Panc1 (cell line): Measurements from ENCODE around the gene BICRAL. TPM values are rescaled to one million over a fixed set of nuclear protein-coding genes. Genes with fewer than 3 reads are reported as not detected.

Experiments used
- ATAC-seq: fragments of 200-7000 bp; cut with Tn5 transposase; 2 replicates; pipeline ENCODE4 v1.9.1; 2020; ENCODE audit warnings: mild to moderate bottlenecking, moderate library complexity
- BruUV-seq: library from RNA; stranded (reverse); fragments of 400-500 nt; replicated peaks from 2 replicates; lab custom pipeline; 2021; lab: Mats Ljungman, UMichigan
- CTCF ChIA-PET: fragments of 300-600 bp; sonication (Branson Sonifier 250); formaldehyde crosslinking; loops from one replicate; lab custom pipeline; 2022; ENCODE audit warnings: antibody characterized with exemption; lab: Charles Lee
- POLR2A ChIA-PET: fragments of 300-600 bp; sonication (Branson Sonifier 250); formaldehyde crosslinking; loops from one replicate; lab custom pipeline; 2022; ENCODE audit warnings: antibody characterized with exemption; lab: Charles Lee
- DNase-seq: peaks from one replicate; pipeline ENCODE4 v3.0.0-alpha.2; 2010; ENCODE audit warnings: low read depth, low spot score
- H3K27ac ChIP-seq: 2 replicates; pipeline ENCODE4 v1.5.1; 2011; ENCODE audit warnings: mild to moderate bottlenecking, low read length, inconsistent platforms
- H3K27me3 ChIP-seq: fragments of 200-500 bp; sonication (Bioruptor generic); 2 replicates; pipeline ENCODE4 v1.6.0; 2014; ENCODE audit warnings: low read length, inconsistent platforms; ENCODE audit not compliant: control insufficient read depth, insufficient read depth
- H3K36me3 ChIP-seq: fragments of 200-500 bp; sonication (Bioruptor generic); 2 replicates; pipeline ENCODE4 v1.5.1; 2014; ENCODE audit warnings: inconsistent platforms, mild to moderate bottlenecking, low read length, moderate library complexity; ENCODE audit not compliant: control insufficient read depth, insufficient read depth
- H3K4me1 ChIP-seq: 2 replicates; pipeline ENCODE4 v1.5.1; 2011; ENCODE audit warnings: inconsistent platforms, mild to moderate bottlenecking, low read length, moderate library complexity; ENCODE audit not compliant: control insufficient read depth, insufficient read depth
- H3K4me3 ChIP-seq, 2 experiments: 2 replicates each; pipeline ENCODE4 v1.5.1; 2011 to 2012; ENCODE audit warnings: low read depth in 2 of 2, low read length in 2 of 2, mild to moderate bottlenecking in 2 of 2, inconsistent platforms in 1 of 2, moderate library complexity in 1 of 2
- H3K9me3 ChIP-seq: fragments of 200-500 bp; sonication (Bioruptor generic); 2 replicates; pipeline ENCODE4 v1.5.1; 2014; ENCODE audit warnings: low read depth, mild to moderate bottlenecking, inconsistent platforms, low read length, moderate library complexity; ENCODE audit not compliant: control insufficient read depth, insufficient read depth
- POLR2AphosphoS5 ChIP-seq: IDR thresholded peaks from 2 replicates; pipeline ENCODE4 v1.6.1; 2012; ENCODE audit warnings: mild to moderate bottlenecking, low read depth, low read length, moderate library complexity
- SIN3A ChIP-seq: IDR thresholded peaks from 2 replicates; pipeline ENCODE4 v1.6.1; 2012; ENCODE audit warnings: low read depth, mild to moderate bottlenecking, low read length, moderate library complexity, borderline replicate concordance; ENCODE audit not compliant: insufficient read depth
- TCF7L2 ChIP-seq: IDR thresholded peaks from 2 replicates; pipeline ENCODE4 v1.6.1; 2011; ENCODE audit warnings: mild to moderate bottlenecking, low read depth, low read length, inconsistent platforms
- in situ Hi-C: cut with HindIII; loops from 2 replicates; pipeline ENCODE4 v1.10.0; 2016; ENCODE audit warnings: low sequenced_read_pairs, low pct_unique_long_range_greater_than_20kb
- intact Hi-C: fragments of 100-400 bp; cut with micrococcal nuclease; formaldehyde crosslinking; loops from one replicate; pipeline ENCODE4 v1.10.0; 2022; ENCODE audit not compliant: unreplicated experiment
- total RNA-seq: library from RNA; stranded (reverse); gene quantifications from one replicate; pipeline ENCODE4 v1.2.1, GENCODE V29; 2021; ENCODE audit not compliant: unreplicated experiment
- TF ChIP-seq, protein P1 (sequence below): fragments of 450-650 bp; IDR thresholded peaks from 2 replicates; pipeline ENCODE4 v1.5.1; 2017; ENCODE audit warnings: mild to moderate bottlenecking
- TF ChIP-seq, protein P2 (sequence below), 2 experiments: IDR thresholded peaks; 2 replicates each; pipeline ENCODE4 v1.6.1; 2011 to 2012; ENCODE audit warnings: low read depth in 2 of 2, control low read depth in 1 of 2, low read length in 1 of 2, mild to moderate bottlenecking in 1 of 2, moderate library complexity in 1 of 2; ENCODE audit not compliant: insufficient read depth in 1 of 2

The BICRAL gene
- total RNA-seq, 1 experiment from 2014 or later: 12.9 TPM

DNA sequence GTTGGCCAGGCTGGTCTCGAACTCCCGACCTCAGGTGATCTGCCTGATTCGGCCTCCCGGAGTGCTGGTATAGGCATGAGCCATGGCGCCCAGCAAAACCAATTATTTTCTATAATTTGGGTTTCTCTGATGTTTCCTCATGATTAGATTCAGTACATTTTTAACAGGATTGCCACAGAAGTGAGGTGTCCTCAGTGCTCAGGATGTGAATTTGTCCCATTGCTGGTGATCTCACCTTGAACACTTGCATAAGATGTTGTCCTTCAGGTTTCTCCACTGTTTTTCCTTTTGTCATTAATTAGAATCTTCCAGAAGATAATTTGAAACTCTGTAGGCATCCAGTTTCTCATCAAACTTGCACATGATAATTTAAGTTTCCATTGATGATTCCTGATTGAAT is 52.2 kb downstream of the BICRAL start:
- Histone ChIP-seq H3K36me3 (peaks cover 1% of the 10 kb centered on the region; the same call in 1 of the 2 replicates), H3K4me3 (no peak overlapping the region), H3K9me3 (no peaks in the 10 kb centered on the region), H3K27me3 (no peaks in the 10 kb centered on the region), H3K4me1 (no peaks in the 10 kb centered on the region), H3K27ac (no peak overlapping the region)
- POLR2A ChIA-PET: no interaction called here
- ATAC-seq (no peak), DNase-seq (no peak)
- CTCF ChIA-PET: no interaction called here
- BruUV-seq: no TSS peak
- in situ Hi-C loops (no loop called here), intact Hi-C loops (no loop called here)
- TF ChIP-seq SIN3A: no peak
- TF ChIP-seq, protein P1, sequence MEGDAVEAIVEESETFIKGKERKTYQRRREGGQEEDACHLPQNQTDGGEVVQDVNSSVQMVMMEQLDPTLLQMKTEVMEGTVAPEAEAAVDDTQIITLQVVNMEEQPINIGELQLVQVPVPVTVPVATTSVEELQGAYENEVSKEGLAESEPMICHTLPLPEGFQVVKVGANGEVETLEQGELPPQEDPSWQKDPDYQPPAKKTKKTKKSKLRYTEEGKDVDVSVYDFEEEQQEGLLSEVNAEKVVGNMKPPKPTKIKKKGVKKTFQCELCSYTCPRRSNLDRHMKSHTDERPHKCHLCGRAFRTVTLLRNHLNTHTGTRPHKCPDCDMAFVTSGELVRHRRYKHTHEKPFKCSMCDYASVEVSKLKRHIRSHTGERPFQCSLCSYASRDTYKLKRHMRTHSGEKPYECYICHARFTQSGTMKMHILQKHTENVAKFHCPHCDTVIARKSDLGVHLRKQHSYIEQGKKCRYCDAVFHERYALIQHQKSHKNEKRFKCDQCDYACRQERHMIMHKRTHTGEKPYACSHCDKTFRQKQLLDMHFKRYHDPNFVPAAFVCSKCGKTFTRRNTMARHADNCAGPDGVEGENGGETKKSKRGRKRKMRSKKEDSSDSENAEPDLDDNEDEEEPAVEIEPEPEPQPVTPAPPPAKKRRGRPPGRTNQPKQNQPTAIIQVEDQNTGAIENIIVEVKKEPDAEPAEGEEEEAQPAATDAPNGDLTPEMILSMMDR: no peak
- no peak for TF ChIP-seq TCF7L2
- no peak for TF ChIP-seq POLR2AphosphoS5
- TF ChIP-seq, protein P2, sequence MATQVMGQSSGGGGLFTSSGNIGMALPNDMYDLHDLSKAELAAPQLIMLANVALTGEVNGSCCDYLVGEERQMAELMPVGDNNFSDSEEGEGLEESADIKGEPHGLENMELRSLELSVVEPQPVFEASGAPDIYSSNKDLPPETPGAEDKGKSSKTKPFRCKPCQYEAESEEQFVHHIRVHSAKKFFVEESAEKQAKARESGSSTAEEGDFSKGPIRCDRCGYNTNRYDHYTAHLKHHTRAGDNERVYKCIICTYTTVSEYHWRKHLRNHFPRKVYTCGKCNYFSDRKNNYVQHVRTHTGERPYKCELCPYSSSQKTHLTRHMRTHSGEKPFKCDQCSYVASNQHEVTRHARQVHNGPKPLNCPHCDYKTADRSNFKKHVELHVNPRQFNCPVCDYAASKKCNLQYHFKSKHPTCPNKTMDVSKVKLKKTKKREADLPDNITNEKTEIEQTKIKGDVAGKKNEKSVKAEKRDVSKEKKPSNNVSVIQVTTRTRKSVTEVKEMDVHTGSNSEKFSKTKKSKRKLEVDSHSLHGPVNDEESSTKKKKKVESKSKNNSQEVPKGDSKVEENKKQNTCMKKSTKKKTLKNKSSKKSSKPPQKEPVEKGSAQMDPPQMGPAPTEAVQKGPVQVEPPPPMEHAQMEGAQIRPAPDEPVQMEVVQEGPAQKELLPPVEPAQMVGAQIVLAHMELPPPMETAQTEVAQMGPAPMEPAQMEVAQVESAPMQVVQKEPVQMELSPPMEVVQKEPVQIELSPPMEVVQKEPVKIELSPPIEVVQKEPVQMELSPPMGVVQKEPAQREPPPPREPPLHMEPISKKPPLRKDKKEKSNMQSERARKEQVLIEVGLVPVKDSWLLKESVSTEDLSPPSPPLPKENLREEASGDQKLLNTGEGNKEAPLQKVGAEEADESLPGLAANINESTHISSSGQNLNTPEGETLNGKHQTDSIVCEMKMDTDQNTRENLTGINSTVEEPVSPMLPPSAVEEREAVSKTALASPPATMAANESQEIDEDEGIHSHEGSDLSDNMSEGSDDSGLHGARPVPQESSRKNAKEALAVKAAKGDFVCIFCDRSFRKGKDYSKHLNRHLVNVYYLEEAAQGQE (IDR thresholded peaks at IDR 0.05; ENCODE audit: insufficient read depth in 1 of 2, low read depth in 2 of 2, low read length in 1 of 2): no peak

DNA sequence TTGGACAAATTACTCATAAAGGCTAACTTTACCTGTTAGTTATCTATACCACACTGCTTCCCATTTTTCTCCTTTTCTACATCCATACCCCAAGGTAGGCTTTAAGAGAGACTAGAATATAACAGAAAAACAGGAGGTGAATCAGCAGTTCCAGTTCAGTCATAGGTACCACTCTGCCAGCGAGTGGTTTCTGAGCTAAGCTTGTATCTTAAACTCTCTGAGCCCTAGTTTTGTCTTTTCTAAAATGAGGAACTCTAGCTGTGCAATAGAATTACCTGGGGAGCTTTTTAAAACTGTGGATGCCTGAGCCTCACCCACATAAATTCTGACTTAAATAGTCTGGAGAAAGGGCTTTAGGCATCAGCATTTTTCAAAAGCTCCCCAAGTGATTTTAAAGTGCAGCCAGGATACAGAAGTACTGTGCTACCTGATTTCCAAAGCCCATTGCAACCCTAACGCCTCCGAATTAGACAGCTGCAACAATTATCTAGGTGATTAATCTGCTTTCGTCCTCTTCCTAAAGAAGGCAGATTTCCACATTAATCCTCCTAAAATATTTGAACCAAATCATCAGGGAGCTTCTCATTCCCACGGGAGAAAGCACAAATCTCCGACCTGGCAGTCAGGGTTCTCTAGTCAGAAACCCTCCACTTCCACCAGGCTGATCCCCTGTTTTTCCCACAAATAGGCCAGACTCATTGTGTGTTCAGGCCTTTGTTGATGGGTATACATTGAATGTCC is 60.2 kb downstream of the BICRAL start:
- Histone ChIP-seq H3K27me3 (no peaks in the 10 kb centered on the region), H3K4me3 (no peak overlapping the region), H3K9me3 (no peaks in the 10 kb centered on the region), H3K36me3 (no peaks in the 10 kb centered on the region), H3K4me1 (no peaks in the 10 kb centered on the region), H3K27ac (no peak overlapping the region)
- POLR2A ChIA-PET: no interaction called here
- intact Hi-C loops (no loop called here), in situ Hi-C loops (no loop called here)
- DNase-seq (no peak), ATAC-seq (no peak)
- no TSS peak for BruUV-seq
- CTCF ChIA-PET: no interaction called here
- TF ChIP-seq POLR2AphosphoS5 (no peak), TCF7L2 (no peak), SIN3A (no peak)
- TF ChIP-seq, protein P1: no peak
- TF ChIP-seq, protein P2 (IDR thresholded peaks at IDR 0.05; ENCODE audit: insufficient read depth in 1 of 2, low read depth in 2 of 2, low read length in 1 of 2): no peak
